Breast epithelium (tissue), 4 donors: ENCODE data around the gene C11orf24. TPM values are rescaled to one million over a fixed set of nuclear protein-coding genes. Genes with fewer than 3 reads are reported as not detected.

ENCODE experiments used
- DNase-seq, 2 donors: peaks; one replicate each; pipeline ENCODE4 v3.0.0-alpha.2; 2019; ENCODE audit warnings: low spot score in 2 of 2
- H3K27ac ChIP-seq, 2 donors: fragments of 200-600 bp; sonication (generic) in 1 of 2; one replicate each; pipeline ENCODE4 v1.5.1; 2016 to 2019; ENCODE audit warnings: mild to moderate bottlenecking in 1 of 2
- H3K27me3 ChIP-seq, 2 donors: fragments of 200-600 bp; sonication (generic) in 1 of 2; one replicate each; pipeline versions ENCODE4 v1.5.1 to v1.6.0; 2017 to 2019; ENCODE audit warnings: control low read depth in 1 of 2, mild to moderate bottlenecking in 1 of 2
- H3K36me3 ChIP-seq: fragments of 200-600 bp; one replicate; pipeline ENCODE4 v1.5.1; 2019
- H3K4me1 ChIP-seq, 2 donors: fragments of 200-600 bp; sonication (generic); one replicate each; pipeline ENCODE4 v1.5.1; 2016 to 2019; ENCODE audit warnings: control low read depth in 1 of 2
- H3K4me3 ChIP-seq, 3 donors: fragments of 200-600 bp; sonication (generic); 1 replicate in 2 of 3; 2 replicates in 1 of 3; pipeline ENCODE4 v1.5.1; 2016 to 2019; ENCODE audit warnings: mild to moderate bottlenecking in 3 of 3, moderate library complexity in 2 of 3
- H3K9me3 ChIP-seq, 2 donors: fragments of 200-600 bp; sonication (generic) in 1 of 2; one replicate each; pipeline ENCODE4 v1.5.1; 2016 to 2019; ENCODE audit warnings: control low read depth in 1 of 2
- CTCF ChIP-seq, 3 donors: fragments of 450-650 bp; IDR thresholded peaks; one replicate each; pipeline ENCODE4 v1.5.1; 2016 to 2017; ENCODE audit warnings: antibody characterized with exemption in 3 of 3, mild to moderate bottlenecking in 3 of 3, moderate library complexity in 3 of 3
- POLR2A ChIP-seq: fragments of 450-650 bp; IDR thresholded peaks from one replicate; pipeline ENCODE4 v1.6.1; 2016; ENCODE audit warnings: antibody characterized with exemption, mild to moderate bottlenecking, moderate library complexity
- POLR2AphosphoS5 ChIP-seq, 3 donors: sonication (generic); formaldehyde crosslinking; IDR thresholded peaks; one replicate each; pipeline ENCODE4 v1.6.1; 2017; ENCODE audit warnings: antibody characterized with exemption in 3 of 3
- intact Hi-C: fragments of 100-400 bp; cut with DNase I; formaldehyde crosslinking; loops from one replicate; pipeline ENCODE4 v1.15.1; 2023; ENCODE audit warnings: low total_unique reads
- total RNA-seq, 3 donors: library from RNA; depleted of rRNA; stranded (reverse); fragments of >200 nt; gene quantifications; one replicate each; pipeline ENCODE4 v1.1.0, GENCODE V29; 2016

Gene C11orf24
- total RNA-seq, 3 donors from 2014 or later: 11.4 to 22.7 (median 12.5) TPM

GRCh38 chr11:68242616-68243015 is 29.2 kb downstream of the C11orf24 start:
- H3K4me1 ChIP-seq: no peaks in the 10 kb centered on the region
- peaks cover 0 to 5% of the 10 kb centered on the region in 2 donors for H3K9me3 ChIP-seq

GRCh38 chr11:68231621-68232020 is 40.2 kb downstream of the C11orf24 start:
- no peak for DNase-seq

More at GRCh38 chr11:68242616-68243015, 29.2 kb downstream of the C11orf24 start:
- H3K4me3 ChIP-seq: no peak overlapping the region
- H3K36me3 ChIP-seq: no peaks in the 10 kb centered on the region
- TF ChIP-seq CTCF (IDR thresholded peaks at IDR 0.05) (no peak), POLR2AphosphoS5 (IDR thresholded peaks at IDR 0.05) (no peak), POLR2A (no peak)
- H3K27ac ChIP-seq: no peak overlapping the region
- peak in 1 of 2 donors; percentile 15 for DNase-seq
- intact Hi-C loops: no loop called here
- no peaks in the 10 kb centered on the region for H3K27me3 ChIP-seq

GRCh38 chr11:68229601-68230000 is 42.2 kb downstream of the C11orf24 start:
- H3K27ac ChIP-seq: no peak overlapping the region
- DNase-seq: no peak
- H3K9me3 ChIP-seq: peaks cover 4 to 6% of the 10 kb centered on the region in 2 donors
- H3K4me1 ChIP-seq: no peaks in the 10 kb centered on the region
- H3K27me3 ChIP-seq: no peaks in the 10 kb centered on the region
- no peaks in the 10 kb centered on the region for H3K36me3 ChIP-seq
- no peak overlapping the region for H3K4me3 ChIP-seq
- intact Hi-C loops: no loop called here
- TF ChIP-seq POLR2A (no peak), POLR2AphosphoS5 (IDR thresholded peaks at IDR 0.05) (no peak), CTCF (IDR thresholded peaks at IDR 0.05) (no peak)

More at GRCh38 chr11:68231621-68232020, 40.2 kb downstream of the C11orf24 start:
- intact Hi-C loops: no loop called here
- H3K4me1 ChIP-seq: no peaks in the 10 kb centered on the region
- peaks cover 4 to 6% of the 10 kb centered on the region in 2 donors for H3K9me3 ChIP-seq
- H3K36me3 ChIP-seq: no peaks in the 10 kb centered on the region
- no peak overlapping the region for H3K4me3 ChIP-seq
- H3K27me3 ChIP-seq: no peaks in the 10 kb centered on the region
- TF ChIP-seq CTCF (IDR thresholded peaks at IDR 0.05): no peak
- TF ChIP-seq POLR2A: no peak
- TF ChIP-seq POLR2AphosphoS5 (IDR thresholded peaks at IDR 0.05): no peak
- H3K27ac ChIP-seq: no peak overlapping the region

- intact Hi-C loops: no loop called here
- H3K27ac ChIP-seq: no peak overlapping the region
- H3K4me1 ChIP-seq: no peaks in the 10 kb centered on the region
- H3K4me3 ChIP-seq: no peak overlapping the region
- H3K27me3 ChIP-seq: no peaks in the 10 kb centered on the region
- no peaks in the 10 kb centered on the region for H3K36me3 ChIP-seq
- H3K9me3 ChIP-seq: peaks cover 4 to 6% of the 10 kb centered on the region in 2 donors
- no peak for DNase-seq
- TF ChIP-seq POLR2AphosphoS5 (IDR thresholded peaks at IDR 0.05) (no peak), POLR2A (no peak), CTCF (IDR thresholded peaks at IDR 0.05) (no peak)
Measured at GRCh38 chr11:68226421-68226820, 45.4 kb downstream of the C11orf24 start.

GRCh38 chr11:68224606-68225005 is 47.2 kb downstream of the C11orf24 start:
- Histone ChIP-seq H3K27me3 (no peaks in the 10 kb centered on the region), H3K4me3 (no peak overlapping the region), H3K27ac (no peak overlapping the region), H3K36me3 (no peaks in the 10 kb centered on the region), H3K9me3 (peaks cover 2 to 5% of the 10 kb centered on the region in 2 donors), H3K4me1 (no peaks in the 10 kb centered on the region)
- intact Hi-C loops: no loop called here
- TF ChIP-seq POLR2A (no peak), CTCF (IDR thresholded peaks at IDR 0.05) (no peak), POLR2AphosphoS5 (IDR thresholded peaks at IDR 0.05) (no peak)
- peak in 1 of 2 donors; percentile 24 for DNase-seq
